Stimulated activated CD4-positive, alpha-beta T cell treated with anti-CD3 and anti-CD28 coated beads, Interleukin-1b, Interleukin-23, amount 100 ng/mL, for 4 hours (primary cell): ENCODE measurements around the gene FSTL4.

Experiments used
- DNase-seq, 2 donors: peaks; one replicate each; pipeline ENCODE4 v3.0.0-alpha.2; 2020; ENCODE audit warnings: low read depth in 2 of 2

The FSTL4 gene

DNA sequence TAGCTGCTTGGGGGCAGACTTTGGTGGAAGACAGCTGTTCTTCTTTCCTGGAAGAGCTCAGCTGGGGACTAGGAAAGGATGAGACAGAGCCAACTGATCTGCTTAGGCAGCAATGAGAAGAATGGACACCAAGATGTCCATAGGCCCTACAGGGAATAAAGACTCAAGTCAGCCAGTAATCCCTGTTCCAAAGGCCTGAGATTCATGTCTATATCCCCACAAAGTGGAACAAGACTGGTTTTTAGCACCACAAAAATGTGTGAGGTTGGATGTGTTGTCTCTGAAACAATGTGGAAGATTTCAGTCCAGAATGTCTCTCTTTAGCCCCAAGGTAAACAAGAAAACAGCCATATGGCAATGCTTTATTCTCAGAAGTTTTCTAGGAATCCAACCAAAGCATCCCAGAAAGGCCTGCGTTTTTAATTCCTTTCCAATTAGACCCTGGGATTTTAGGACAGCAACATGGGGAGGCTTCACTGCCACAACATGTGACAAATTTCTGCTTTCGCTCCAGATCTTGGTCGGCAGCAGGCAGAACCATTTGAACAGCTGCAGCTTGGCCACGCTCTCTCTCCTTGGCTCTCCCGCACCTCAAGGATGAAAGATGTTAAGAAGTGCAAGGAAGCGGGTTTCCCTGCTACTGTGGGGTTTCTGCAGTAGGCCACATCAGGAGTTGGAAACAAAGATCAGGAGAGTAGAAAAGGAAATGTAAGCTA lies 245.1 kb downstream of the FSTL4 start:
- DNase-seq = no peak

DNA sequence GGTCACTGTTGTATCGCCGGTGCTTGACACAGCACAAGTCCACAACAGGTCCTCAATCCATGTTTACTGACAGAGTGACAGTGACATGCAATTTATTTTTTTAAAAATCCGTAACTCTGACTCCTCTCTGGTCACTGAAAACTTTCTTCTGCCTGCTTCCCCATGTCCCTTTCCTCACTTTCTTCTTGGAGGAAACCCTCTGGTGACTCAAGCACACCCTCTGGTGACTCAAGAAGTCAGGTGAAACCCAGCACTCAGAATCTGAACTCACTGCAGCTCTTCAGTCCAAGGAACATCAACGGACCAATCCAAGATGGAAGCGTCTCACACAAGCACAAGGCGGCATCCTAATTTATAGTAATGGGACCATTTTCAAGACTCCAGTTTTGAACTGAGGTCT lies 245.9 kb downstream of the FSTL4 start:
- no peak for DNase-seq

- DNase-seq = no peak
Observed at GRCh38 chr5:133365738-133366137, 246.6 kb downstream of the FSTL4 start.

DNA sequence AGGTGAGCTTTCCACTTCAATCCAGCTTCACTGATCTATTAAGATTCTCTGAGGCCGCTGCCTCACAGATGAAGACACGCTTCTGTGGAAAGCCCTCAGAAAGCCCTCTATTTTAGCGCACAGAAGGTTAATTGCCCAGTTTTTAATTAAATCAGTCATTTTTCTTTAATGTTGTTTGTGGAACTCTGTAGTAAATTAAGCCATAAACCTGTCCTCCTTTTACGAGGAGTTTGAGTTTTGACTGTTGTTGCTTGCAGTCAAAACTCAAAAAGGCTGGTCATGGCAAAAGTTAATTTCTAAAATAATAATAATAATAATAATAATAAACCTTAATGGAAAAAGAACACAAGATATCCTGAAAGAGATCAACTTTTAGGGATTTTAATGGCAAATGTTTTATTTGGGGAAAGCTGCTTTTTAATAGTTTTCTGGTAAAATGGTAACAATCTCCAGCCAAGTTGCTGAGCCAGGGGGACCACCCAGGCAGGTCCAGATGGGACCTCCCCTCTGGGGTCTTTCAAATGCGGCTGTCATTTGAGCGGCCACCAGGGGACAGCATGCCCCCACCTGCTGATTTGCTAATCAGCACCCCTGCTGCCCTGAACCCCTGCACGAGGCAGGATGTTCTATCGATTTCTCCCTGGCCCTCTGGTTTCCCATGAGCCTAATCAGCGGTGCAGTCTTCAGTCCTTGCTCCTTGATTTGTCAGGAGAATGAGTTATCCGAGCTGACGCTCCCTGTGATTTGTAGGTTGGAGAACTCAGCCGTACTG lies 247.2 kb downstream of the FSTL4 start:
- DNase-seq = no peak

DNA sequence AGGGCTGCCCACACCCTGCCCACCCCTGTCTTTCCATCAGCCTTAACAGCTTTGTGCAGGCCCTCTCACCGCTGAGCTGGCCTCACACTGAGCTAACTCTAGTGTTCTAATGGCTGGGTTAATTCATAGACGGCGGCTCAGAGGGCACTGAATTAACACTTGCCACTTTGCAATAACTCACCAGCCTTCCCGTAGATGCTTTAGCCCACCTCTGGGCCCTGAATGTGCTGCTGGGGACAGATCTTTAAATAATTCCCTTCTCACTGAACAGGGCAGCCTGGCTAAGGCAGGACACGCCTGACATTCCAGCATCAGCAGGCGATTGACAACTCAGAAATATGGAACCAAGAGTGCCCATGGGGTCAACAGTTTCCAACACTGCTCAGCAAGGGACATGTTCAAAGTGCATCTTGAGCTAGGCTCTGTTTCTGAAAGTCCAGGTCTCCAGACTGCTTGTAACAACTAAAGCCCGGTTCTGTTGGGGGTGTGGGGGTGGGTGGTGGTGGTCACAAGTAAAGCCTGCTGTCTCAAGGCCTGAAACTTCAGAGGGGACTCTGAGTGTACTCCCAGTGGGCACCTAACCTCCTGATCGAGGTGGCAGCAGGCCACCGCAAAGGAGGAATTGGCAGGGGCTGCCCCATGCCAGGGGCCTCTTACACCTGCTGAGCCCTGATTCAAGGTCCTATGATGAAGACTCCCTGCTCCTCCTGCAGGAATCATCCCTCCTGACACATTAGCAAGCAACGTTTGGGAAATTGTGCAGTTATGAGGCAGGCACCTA lies 248.3 kb downstream of the FSTL4 start:
- no peak for DNase-seq

- no peak for DNase-seq
Observed at GRCh38 chr5:133362438-133362837, 249.9 kb downstream of the FSTL4 start.

GRCh38 chr5:133361922-133362321 lies 250.4 kb downstream of the FSTL4 start:
- DNase-seq = no peak

GRCh38 chr5:133360693-133361472 lies 251.5 kb downstream of the FSTL4 start:
- DNase-seq = no peak

DNA sequence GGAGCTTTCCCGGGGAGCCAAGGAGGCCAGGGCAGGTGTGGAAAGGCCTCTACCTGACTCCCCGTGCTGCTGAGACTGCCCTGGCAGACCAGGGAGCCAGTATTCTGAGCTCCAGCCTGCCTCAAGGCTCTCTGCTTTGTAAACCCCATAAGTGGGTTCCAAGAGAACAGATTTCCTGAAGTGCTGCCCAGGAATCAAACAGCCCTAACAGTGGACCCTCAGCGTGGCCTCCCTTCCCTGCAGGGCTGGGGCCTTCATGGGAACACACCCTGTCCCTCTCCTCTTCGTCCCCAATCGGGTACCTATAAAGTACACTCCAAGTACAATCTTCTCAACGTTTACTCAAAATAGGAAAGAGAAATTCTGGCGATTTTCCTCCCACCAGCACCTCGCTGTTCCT lies 252.5 kb downstream of the FSTL4 start:
- DNase-seq = no peak

DNA sequence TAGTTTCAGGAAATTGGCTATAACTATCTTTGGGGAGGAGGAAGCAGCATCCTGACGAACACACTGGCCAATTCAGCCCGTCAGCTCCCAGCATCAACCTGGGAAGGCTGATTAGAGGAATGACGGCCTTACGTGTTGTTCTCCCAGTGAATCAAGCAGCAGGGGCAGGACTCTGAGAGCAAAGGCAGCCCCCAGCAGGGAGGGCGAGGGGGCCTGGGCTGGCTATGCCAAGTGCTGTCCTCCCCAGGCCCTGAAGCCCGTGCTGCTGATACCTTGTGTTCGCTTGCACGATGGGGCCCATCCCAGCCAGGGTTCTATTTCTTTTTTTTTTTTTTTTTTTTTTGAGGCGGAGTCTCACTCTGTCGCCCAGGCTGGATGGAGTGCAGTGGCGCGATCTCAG lies 254.1 kb downstream of the FSTL4 start:
- no peak for DNase-seq

- DNase-seq = no peak
Observed at GRCh38 chr5:133357758-133358157, 254.6 kb downstream of the FSTL4 start.

GRCh38 chr5:133356984-133357421 lies 255.3 kb downstream of the FSTL4 start:
- DNase-seq = no peak

DNA sequence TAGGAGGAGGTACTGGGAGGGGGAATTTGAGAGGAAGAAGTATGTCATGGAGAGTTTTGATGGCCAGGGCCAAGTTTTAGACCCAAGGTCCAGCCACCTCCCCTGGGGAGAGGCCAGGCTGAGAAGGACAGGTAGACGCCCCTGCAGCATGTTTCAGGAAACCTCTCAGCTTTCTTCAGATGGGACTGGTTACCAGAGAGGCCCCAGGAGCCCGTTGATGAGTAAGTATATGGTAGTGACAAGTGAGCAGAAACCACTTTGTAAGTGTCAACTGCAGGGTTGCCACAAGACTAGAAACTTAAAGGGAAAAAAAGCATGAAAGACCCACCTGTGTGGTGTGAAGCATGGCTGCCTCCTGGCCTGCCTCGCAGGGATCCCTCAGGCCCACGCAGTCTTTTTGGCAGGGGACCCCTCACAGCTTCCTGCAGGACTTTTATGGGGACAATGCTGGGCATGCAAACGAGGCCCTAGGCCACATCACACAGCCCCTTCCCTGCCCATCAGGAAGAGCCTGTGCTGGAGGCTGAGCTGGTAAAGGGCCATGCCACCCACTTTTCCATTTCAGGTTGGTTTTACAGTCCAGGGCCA lies 255.9 kb downstream of the FSTL4 start:
- no peak for DNase-seq

DNA sequence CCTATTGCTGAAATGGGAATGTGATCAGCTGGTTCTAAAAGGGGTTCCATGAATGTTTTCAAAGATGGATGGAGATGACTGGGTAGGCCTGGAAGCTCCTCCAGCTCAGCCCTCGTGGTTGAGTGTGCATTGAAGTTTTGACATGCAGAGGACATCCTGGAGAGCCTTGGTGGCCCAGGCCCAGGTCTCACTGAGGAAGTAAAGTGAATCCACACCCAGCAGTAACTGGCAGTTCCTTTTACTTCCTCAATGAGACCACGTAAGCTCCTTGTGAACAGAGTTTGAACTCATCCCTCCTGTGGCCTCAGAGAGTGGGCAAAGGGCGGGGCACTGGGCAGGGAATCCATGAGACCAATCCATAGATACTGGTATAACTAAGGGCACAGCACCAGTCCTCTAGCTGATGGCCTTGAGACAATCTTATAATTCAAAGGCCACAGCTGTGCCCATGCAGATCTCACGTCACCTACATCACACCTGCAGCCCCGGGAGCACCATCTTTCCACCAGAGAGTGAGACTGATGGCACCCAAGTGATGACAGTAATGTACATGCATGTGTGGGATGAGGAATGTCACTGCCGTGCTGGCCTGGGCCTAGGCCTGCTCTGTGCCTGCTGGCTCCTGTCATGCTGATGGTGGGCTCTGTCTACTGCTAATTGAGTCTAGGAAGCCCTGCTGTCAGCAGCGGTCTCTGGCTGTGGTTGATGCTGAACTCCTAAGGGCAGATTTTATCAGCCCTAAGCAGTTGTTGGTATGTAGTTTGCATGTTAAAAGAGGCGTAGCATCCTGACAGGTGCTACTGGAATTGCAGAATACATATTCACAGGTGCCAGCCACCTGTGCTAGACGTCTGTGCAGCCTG lies 257.8 kb downstream of the FSTL4 start:
- no peak for DNase-seq

DNA sequence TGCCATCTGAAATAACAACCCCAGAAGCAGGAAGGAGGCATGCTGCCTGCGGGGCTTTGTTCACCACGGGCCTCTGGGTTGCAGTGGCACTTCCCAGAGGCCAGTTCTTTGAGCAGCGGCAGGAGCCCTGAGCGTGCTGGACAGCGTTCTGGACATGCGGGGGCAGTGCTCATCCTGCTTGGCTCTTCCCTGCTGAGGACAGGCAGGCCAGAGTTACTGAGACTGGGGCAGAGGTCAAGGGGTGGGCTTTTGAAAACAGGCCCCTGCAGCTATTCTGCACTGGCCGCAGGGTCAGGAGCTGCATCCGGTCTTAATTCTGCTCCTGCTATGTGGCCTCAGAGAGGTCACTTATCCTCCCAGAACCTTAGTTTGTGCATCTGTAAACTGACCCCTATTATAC lies 258.6 kb downstream of the FSTL4 start:
- DNase-seq = no peak

DNA sequence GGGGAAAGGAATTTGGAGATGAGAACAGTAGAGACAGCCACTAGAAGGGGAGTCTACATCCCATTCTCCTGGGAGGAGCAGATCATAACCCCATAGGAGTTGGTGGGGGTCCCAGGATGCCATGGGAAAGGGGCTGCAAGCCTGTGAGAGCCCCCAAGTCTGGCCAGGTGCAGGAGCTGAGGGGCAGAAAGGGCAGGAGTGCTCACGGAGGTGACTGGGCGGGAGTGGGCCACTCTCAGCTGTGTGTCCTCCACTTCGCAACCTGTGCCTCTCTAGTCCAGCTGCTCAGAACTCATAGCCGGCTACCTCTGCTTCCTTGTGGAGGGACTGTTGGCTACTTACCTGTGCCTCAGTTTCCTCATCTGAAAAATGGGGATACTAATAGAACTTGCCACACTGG lies 263.9 kb downstream of the FSTL4 start:
- no peak for DNase-seq

GRCh38 chr5:133347039-133347438 lies 265.3 kb downstream of the FSTL4 start:
- DNase-seq = no peak

- no peak for DNase-seq
Observed at GRCh38 chr5:133344266-133344665, 268.1 kb downstream of the FSTL4 start.

DNA sequence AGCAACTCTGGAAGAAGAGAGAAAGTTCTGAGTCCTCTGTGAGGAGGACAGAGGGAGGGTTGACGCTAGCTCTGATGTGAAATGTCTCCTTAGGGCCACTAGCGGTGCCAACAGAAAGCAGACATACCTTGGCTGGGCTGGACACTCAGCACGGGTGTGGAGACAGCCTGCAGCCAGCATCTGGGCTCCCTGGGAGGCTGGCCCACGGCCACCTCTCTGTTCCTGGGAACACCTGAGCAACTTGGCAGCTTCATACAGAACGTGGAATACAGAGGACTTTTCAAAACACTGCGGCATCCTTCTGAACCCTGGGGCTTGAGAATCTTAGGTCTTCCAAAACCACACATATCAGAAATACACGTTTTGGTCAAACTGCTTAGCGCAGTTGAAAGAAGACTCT lies 269.1 kb downstream of the FSTL4 start:
- DNase-seq = no peak

DNA sequence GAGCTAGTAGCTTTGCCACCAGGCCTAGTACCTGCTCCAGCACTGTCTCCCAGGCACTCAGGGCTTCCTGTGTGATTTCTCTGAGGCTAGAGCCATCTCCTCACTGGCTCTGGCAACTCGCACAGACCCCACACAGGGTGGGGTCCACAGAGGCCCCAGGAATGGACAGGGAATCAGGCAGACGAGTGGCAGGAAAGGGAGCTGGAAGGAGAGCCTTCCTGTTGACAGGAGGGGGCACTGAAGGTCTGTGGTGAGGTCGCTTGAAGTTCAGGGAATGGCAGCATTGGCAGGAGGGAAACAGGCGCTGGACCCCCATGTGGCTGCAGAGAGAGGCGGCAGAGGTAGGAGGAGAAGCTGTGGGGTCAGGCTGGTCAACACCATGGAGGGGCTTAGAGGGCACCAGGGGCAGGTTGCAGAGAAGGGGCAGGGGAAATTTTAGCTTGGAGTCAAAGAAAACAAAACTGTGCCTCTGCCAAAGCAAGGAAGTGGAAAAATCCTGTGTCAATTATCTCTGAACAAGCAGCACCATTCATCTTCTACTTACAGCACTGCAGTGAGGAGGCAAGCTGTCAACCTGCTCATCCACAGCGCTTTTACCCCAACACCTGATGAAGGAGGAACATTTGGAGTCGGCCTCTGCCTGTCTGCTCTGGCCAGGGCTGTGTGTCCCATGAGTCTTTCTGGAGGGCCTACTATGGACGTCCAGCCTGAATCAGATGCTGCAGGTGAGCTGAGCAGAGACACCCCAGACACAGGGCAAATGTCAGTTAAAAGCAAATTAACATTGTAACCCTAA lies 270.2 kb downstream of the FSTL4 start:
- no peak for DNase-seq
